ENCODE data around the gene DPRX.

DNA sequence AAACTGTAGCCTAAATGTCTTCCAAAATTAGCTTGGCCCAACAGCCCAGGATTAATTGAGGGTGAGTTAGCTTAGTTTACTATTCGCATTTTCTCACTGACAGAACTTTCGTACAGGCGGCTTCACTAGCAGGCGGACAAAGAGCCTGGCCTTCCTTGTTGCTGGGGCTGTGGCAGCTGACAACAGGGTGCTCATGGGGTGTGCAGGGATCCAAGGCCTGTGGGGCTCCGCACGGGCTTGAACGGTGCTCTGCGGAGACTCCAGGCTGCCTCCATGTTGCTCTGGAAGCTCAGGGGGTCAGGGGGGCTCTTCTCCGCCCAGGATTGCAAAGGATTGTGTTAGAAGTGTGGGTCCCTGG is 36.3 kb upstream of the DPRX start:
- TF ChIP-seq, protein P1, sequence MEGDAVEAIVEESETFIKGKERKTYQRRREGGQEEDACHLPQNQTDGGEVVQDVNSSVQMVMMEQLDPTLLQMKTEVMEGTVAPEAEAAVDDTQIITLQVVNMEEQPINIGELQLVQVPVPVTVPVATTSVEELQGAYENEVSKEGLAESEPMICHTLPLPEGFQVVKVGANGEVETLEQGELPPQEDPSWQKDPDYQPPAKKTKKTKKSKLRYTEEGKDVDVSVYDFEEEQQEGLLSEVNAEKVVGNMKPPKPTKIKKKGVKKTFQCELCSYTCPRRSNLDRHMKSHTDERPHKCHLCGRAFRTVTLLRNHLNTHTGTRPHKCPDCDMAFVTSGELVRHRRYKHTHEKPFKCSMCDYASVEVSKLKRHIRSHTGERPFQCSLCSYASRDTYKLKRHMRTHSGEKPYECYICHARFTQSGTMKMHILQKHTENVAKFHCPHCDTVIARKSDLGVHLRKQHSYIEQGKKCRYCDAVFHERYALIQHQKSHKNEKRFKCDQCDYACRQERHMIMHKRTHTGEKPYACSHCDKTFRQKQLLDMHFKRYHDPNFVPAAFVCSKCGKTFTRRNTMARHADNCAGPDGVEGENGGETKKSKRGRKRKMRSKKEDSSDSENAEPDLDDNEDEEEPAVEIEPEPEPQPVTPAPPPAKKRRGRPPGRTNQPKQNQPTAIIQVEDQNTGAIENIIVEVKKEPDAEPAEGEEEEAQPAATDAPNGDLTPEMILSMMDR (IDR thresholded peaks at IDR 0.05; ENCODE audit: poor library complexity, severe bottlenecking) = no peak
- TF ChIP-seq EP300 (conservative IDR thresholded peaks at IDR 0.05; ENCODE audit: poor library complexity, severe bottlenecking) (no peak), POLR2AphosphoS5 (IDR thresholded peaks at IDR 0.05) (no peak), SMC3 (conservative IDR thresholded peaks at IDR 0.05; ENCODE audit: poor library complexity) (no peak), TAF1 (IDR thresholded peaks at IDR 0.05; ENCODE audit: low read depth) (no peak), EZH2 (IDR thresholded peaks at IDR 0.05; ENCODE audit: borderline replicate concordance, insufficient read depth, low read length, poor library complexity, severe bottlenecking) (no peak)
- TF ChIP-seq, protein P2, sequence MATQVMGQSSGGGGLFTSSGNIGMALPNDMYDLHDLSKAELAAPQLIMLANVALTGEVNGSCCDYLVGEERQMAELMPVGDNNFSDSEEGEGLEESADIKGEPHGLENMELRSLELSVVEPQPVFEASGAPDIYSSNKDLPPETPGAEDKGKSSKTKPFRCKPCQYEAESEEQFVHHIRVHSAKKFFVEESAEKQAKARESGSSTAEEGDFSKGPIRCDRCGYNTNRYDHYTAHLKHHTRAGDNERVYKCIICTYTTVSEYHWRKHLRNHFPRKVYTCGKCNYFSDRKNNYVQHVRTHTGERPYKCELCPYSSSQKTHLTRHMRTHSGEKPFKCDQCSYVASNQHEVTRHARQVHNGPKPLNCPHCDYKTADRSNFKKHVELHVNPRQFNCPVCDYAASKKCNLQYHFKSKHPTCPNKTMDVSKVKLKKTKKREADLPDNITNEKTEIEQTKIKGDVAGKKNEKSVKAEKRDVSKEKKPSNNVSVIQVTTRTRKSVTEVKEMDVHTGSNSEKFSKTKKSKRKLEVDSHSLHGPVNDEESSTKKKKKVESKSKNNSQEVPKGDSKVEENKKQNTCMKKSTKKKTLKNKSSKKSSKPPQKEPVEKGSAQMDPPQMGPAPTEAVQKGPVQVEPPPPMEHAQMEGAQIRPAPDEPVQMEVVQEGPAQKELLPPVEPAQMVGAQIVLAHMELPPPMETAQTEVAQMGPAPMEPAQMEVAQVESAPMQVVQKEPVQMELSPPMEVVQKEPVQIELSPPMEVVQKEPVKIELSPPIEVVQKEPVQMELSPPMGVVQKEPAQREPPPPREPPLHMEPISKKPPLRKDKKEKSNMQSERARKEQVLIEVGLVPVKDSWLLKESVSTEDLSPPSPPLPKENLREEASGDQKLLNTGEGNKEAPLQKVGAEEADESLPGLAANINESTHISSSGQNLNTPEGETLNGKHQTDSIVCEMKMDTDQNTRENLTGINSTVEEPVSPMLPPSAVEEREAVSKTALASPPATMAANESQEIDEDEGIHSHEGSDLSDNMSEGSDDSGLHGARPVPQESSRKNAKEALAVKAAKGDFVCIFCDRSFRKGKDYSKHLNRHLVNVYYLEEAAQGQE (IDR thresholded peaks at IDR 0.05; ENCODE audit: borderline replicate concordance) = no peak
